NCI-H1417 (cell line): Measurements from ENCODE around the gene SNX3.
A peak's percentile ranks its signal among the peaks of the same experiment; 100 is the strongest.
"Not testable (repeated sequence)": the region's sequence is repeated elsewhere in the genome, so short reads cannot be mapped to it uniquely, and the experiment has no call there.

Experiments used
- DNase-seq, 3 experiments: peaks; one replicate each; lab custom pipeline; 2025; lab: John Stamatoyannopoulos, UW

The SNX3 gene

DNA sequence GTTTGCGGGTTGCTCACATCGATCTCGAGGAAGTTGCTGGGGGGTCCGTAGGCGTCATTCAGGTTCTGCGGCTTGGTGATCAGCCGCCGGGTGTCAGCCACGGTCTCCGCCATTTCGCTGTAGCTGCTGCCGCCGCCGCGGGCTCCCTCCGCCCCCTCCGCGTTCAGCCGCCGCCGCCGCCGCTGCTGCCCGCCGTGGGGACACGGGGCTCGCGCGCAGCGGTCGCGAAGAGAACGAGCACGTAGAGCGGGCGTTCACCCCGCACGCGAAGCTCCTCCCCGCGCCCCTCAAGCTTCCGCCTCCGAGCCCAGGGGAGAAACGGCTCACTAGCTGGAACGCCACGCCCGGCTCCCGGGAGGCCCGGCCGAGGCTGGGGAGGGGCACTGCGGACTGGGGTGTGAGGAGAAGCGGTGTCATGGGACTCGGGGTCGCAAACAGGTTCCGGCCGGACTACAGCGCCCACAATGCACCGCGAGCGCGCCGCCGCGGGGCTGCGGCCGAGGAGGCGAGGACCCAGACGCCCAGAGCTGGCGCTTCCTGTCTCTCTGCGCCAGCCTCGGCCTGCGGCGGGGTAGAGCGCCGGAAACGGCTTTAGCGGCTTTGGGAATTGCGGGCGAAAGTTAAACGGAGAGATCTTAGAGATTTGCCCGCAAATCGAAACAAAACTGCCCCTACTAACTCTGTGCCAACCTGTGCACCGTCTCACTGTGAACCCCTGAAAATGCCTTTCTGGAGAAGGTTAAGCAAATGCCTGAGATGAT is at the start of gene SNX3:
Gene SNX3 (minus strand): TSS at position 232 of the 761 bp plus-strand sequence. CDS start 119 bp downstream, at position 113.
- DNase-seq, result peak; percentile 93 to 100 (median 96)

DNA sequence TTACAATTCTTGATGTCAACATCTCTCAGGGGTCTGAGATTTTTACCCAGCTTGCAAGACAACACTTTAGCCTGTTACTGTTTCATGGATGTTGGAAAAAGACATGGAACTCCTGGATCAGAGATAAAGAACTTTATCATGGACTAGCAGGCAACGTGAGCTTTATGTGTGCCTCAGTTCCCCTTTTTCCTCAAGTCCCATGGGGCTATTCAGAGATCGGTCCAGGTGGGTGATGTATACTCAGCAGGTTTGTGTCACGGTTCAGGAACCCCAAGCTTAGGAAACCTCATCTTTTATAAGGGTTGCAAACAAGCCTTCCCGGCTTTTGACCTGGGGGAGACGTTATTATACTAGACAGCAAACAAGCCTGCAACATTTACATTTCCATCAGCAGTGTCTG is 49.0 kb upstream of the SNX3 start:
- no peak for DNase-seq

DNA sequence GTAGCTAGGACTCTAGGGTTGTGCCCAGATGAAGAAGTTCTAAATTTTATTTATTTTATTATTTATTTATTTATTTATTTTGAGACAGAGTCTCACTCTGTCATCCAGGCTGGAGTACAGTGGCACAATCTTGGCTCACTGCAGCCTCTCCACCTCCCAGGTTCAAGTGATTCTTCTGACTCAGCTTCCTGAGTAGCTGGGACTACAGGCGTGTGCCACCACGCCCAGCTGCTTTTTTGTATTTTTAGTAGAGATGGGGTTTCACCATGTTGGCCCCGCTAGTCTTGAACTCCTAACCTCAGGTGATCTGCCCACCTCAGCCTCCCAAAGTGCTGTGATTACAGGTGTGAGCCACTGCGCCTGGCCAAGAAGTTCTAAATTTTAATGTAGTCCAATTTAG is 47.8 kb upstream of the SNX3 start:
- not testable (repeated sequence) for DNase-seq

DNA sequence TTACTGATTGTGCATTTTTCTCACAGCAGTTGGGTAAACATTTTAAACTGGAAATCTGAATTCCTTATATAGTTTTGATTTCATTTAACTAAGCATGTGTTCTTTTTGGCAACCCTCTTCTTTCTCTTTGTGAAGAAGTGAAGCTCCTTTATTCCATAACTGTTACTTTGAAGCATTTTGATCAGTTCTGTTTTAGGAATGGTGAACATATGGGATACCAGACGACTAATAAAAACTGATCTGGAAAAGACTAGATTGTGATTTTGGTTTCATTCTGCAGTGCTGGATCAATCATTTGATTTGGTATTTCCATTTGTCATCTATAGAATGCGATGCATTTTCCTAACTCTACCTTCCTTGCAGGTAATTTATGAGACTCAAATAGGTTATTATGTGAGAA is 43.8 kb upstream of the SNX3 start:
- no peak for DNase-seq

DNA sequence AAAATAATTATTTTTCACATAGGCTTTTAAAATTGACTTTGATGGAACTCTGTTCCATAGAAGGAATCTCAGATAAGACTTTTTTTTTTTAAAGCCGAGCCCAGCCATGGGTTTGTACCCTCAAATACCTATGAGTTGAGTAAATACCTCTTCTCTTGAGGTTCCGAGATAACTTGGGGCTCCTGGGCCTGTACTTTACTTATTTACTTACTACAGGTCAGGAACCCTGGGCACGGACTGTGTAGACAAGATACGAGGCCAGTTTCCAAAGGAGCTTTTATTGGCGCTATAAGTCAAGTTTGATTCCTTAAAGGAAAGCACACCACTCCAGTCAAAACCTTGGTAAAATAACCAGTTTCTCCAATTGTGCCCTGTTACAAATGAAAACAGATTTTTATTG is 41.5 kb upstream of the SNX3 start:
- DNase-seq, result no peak

DNA sequence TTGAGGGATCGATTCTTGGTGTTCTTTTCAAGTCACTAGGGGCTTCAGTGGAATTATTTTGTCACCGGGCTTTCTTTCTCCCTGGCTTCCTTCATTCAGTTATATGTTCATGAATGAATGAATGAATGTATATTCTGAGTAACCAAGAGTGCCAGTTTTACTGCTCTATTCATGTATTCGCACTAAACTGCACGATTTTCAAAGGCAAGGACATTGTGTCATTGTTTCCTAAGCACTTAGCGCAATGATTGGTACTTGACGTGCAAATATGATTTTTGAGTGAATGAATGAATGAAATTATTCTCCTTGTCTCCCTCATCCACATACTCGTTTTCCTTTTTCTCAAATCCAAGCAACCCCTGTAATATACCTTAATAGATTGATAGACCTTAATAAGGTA is 34.8 kb upstream of the SNX3 start:
- DNase-seq, result no peak

DNA sequence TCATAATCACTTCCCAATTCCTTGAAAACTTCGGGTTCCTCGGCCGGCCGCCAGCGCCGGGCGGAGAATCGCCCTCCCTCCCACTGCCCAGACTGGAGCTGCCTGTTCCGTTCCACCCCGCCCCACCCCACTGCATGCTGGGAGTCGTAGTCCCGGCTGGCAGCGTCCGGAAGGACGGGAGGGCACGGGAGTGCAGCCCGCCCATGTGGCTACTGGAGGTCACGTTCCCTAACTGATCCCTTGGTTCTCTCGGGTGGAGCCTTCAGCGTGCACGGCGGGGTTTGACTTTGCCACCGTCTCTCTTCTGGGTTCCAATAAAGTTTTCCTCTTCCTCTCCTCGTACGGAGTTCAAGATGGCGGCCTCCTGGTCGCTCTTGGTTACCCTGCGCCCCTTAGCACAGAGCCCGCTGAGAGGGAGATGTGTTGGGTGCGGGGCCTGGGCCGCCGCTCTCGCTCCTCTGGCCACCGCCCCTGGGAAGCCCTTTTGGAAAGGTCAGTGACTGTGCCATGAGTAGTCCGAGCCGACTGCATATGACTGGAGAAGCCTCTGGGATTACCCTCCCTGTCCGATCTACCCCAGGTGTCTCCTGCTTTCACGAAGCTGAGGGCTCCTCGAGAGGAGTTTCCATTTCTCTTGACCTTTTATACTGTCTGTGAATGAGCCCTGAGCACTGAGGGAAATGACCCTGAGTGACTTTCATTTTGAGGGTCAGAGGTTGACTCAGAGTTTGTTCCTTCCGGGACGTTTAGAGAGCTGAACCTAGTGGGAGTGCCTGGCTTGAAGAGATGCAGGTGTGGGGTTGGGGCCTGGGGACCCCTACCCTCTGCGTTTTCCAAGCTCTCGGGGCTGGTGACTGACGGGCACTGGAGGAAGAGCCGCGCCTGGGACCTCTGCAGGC is 34.1 kb upstream of the SNX3 start, which contains the start of gene AFG1L:
Gene AFG1L (plus strand): TSS at position 328 of the 899 bp plus-strand sequence. CDS start 26 bp downstream, at position 354.
- DNase-seq, result peak; percentile 67 to 95 (median 94)

DNA sequence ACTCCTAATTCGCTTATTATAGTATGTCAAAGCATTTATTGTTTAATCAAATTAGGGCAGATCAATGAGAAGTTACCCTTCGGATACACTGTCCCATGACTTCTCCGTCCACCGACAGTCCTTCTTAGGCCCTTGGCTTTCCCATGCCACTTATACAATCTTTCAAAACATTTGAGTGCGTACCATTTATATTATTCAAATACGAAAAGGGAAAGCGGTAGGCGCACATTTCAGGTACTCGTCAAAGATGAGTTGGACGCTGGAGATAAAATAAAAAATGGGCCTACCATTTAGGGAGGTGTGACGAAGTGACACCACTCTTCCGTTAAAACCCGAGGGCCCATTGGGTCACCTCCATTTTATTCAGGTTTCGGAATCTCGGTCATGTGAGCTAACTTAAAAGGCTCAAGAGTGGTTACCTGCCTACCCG is 33.5 kb upstream of the SNX3 start:
- no peak for DNase-seq

DNA sequence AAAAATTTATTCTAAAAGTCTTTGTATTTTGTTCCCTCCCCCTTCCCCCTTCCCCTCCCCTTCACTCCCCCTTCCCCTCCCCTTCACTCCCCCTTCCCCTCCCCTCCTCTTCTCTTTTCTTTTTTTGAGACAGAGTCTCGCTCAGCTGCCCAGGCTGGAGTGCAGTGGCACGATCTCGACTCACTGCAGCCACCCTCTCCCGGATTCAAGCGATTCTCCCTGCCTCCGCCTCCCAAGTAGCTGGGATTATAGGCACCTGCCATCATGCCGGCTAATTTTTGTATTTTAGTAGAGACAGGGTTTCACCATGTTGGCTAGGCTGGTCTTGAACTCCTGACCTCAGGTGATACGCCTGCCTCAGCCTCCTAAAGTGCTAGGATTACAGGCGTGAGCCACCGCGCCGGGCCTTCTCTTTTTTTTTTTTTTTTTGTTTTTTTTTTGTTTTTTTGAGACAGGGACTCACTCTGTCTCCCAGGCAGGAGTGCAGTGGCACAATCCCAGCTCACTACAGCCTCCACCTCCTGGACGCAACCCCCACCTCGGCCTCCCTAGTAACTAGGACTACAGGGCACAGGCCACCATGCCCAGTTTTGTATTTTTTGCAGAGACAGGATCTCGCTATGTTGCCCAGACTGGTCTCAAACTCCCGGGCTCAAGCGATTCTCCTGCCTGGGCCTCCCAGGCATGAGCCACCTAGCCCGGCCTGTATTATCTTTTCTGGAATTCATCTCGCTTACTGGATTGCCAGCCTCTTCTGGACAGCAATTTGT is 32.9 kb upstream of the SNX3 start:
- DNase-seq, result no peak

DNA sequence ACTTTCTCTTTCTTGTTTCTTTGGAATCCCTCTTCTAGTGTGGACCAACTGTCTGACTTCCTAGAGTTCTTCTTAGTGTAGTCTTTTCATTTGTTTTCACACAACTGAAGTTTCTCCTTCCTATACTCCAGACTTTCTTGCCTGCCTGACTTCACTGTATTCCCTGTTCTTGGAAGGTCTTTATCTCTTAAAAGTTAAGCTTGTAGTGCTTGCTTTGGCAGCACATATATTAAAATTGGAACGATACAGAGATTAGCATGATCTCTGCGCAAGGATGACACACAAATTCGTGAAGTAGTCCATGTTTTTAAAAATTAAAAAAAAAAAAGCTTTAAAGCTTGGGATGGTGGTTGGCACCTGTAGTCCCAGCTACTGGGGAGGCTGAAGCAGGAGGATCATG is 31.7 kb upstream of the SNX3 start:
- DNase-seq, result not testable (repeated sequence)

DNA sequence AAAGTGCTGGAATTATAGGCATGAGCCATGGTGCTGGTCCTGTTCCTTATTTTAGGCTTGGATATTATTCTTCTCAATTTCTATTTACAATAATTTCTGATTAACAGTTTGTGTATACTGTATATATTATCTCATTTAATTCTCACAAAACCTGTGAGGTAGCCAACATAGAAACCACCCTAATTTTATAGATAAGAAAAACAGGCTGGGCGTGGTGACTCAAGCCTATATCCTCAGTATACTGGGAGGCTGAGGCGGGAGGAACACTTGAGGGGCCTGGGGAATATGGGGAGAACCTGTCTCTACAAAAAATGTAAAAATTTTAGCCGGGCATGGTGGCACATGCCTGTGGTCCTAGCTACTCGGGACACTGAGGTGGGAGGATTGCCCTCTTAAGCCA is 30.3 kb upstream of the SNX3 start:
- DNase-seq, result no peak

DNA sequence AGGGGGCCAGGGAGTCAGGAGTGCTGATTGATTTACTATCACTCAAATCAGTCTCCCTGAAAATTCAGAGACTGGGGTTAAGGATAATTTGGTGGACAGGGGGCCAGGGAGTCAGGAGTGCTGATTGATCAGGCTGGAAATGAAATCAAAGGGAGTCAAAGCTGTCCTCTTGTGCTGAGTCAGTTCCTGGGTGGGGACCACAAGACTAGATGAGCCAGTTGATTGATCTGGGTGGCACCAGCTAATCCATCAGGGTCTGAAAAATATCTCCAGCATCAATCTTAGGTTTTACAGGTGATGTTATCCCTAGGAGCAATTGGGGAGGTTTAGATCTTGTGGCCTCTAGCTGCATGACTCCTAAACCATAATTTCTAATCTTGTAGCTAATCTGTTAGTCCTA is 27.9 kb upstream of the SNX3 start:
- no peak for DNase-seq

DNA sequence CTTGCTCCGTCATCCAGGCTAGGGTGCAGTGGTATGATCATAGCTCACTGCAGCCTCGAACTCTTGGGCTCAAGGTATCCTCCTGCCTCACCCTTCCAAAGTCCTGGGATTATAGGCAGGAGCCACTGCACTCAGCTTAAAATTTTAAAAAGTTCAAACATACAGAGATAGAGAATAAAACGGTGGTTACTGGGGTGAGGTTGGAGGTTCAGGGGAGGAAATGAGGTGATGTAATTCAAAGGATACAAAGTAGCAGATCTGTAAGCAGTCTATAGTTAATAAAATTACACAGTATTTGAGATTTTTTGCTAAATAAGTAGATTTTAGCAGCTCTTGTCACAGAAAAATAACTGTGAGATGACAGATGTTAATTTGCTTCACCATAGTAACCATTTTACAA is 26.5 kb upstream of the SNX3 start:
- no peak for DNase-seq

DNA sequence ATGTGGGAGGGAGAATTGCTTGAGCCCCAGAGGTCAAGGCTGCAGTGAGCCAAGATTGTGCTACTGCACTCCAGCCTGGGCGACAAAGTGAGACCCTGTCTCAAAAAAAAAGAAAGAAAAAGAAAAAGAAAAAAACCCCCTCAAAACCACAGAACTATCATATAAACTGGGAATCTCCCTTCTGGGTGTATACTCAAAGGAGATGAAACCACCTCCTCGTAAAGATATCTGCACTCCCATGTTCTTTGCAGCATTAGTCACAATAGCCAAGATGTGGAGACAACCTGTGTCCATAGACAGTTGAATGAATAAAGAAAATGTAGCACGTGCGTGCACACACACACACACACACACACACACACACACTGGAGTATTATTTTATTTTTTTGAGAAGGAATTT is 25.5 kb upstream of the SNX3 start:
- DNase-seq, result no peak

DNA sequence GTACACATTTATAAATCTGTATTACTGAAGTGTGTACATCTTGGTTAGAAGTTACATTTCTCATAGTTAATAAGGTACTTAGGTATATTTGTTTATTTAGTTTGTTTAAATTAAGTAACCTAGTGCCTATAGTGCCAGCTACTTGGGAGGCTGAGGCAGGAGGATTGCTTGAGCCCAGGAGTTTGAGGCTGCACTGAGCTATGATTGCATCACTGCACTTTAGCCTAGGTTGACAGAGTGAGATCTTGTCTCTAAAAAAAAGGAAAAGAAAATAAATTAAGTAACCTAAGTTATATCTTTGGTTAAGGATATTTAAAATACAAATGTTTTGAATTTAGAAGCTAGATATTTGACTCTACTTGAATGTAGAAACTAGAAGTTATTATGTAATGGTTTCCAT is 24.5 kb upstream of the SNX3 start:
- no peak for DNase-seq

DNA sequence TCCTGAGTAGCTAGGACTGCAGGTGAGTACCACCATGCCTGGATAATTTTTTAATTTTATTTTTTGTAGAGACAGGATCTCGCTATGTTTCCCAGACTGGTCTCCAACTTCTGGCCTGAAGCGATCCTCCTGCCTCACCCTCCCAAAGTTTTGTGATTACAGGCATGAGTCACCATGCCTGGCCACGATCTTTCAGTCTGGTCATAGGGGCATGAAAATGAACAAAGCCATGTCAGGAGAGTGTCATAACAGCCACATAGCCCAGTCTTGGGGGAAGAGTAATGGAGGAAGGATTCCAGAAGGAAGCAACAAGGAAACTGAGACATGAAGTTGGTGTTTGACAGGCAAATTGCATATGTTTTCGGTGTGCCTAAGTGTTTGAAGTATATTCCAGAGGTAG is 17.0 kb upstream of the SNX3 start:
- no peak for DNase-seq

DNA sequence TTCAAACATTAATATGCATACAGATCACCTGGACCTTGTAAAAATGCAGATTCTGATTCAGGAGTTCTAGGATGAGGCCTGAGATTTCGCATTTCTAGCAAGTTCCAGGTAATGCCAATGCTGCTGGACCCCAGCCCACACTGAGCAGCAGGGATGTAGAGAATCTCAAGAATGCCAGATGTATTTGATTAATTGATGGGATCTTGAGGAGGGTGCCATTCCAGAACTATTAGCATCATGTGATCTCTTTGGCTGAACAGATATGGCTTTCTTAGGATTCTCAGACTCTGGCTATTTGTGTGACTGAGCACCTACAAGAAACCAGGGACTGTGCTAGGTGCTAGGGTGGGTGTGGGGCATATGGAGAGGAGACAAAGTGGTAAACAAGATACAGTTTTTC is 16.5 kb upstream of the SNX3 start:
- DNase-seq, result no peak

DNA sequence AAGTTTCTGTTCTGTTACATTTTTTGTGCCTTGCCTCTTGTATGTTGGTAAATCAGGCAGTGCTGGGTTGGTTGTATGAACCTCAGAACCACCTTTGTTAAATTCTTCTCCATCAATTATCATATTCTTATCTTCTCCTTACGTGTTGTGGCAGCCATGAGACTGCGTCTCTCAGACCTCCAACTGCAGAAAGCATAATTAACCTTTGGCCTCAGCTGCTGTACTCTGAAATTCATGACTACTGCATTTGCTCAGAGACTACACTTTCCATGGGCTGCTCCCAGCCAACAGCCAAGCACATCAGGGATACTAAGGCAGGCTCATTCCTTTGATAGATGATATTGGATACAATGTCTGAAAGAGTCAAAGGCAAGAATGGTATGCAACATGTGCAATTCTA is 15.1 kb upstream of the SNX3 start:
- no peak for DNase-seq

DNA sequence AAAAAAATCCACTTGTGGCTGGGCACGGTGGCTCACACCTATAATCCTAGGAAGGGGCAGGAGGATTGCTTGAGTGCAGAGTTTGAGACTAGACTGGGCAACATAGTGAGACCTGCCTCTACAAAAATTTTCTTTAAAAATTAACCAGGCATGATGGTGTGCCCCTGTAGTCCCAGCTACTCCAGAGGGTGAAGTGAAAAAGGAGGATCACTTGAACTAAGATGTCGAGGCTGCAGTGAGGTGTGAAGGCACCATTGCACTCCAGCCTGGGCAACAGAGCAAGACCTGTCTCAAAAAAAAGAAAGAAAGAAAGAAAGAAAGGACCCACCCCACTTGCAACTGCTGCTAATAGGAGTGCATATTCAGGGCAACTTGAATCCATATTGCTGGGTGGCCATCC is 13.7 kb upstream of the SNX3 start:
- DNase-seq, result no peak

DNA sequence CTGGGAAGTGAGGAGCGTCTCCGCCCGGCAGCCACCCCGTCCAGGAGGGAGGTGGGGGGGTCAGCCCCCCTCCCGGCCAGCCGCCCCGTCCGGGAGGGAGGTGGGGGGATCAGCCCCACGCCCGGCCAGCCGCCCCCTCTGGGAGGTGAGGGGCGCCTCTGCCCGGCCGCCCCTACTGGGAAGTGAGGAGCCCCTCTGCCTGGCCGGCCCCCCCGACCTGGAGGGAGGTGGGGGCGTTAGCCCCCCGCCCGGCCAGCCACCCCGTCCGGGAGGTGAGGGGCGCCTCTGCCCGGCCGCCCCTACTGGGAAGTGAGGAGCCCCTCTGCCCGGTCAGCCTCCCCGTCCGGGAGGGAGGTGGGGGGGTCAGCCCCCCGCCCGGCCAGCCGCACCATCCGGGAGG is 9.1 kb upstream of the SNX3 start:
- DNase-seq, result not testable (repeated sequence)

DNA sequence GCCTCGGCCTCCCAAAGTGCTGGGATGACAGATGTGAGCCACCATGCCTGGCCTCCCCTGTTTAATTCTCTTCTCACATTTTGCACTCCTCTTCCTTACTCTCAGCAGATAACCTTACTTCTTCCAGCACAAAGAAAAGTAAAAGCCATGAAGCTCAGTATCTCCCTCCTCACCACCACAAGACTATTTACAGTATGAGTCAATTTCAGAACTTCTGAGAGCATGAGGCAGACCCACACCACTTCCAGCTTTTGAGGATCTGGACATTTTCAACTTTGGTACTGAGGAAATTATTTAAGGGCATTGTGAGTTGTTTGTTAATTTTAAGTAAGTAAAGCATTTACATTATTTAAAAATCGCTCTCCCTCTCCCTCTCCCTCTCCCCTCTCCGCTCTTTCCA is 8.0 kb upstream of the SNX3 start:
- no peak for DNase-seq

DNA sequence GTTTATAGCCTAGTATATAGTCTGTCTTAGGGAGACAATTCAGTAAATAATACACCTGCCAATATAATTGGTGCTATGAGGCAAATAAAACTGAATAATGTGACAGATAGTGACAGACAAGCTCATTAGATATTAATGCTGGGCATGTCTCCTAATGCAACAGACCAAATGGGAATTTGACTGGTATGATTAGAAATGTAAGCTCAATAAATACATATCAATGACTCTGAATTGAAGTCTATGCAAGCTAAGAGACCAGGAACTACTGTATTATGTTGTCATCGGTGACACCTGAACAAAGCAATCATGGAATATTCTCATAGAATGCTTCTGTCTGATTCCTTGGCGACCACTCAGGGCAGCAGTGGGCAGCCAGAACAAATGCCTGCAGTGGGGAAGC is 2.5 kb upstream of the SNX3 start:
- DNase-seq, result peak in 1 of 3 experiments; percentile 6
